ENCODE measurements around the gene THRAP3. TPM values are rescaled to one million over a fixed set of nuclear protein-coding genes. Genes with fewer than 3 reads are reported as not detected.

The THRAP3 gene
- total and polyA plus RNA-seq, 9 of the 15 experiments (the other 6 are each of a cell fraction or from before 2014, with no cell fraction given) = 66.2 to 135 (median 113) TPM

- TF ChIP-seq BRF1 (IDR thresholded peaks at IDR 0.05; ENCODE audit: borderline replicate concordance, extremely low read depth, insufficient read length) (no peak), KLF1 (tag; IDR thresholded peaks at IDR 0.05) (no peak), KDM1A (IDR thresholded peaks at IDR 0.05) (peak; percentile 25 to 61; a peak in 3 of 4 replicates), ZNF696 (CRISPR knock-in tag; conservative IDR thresholded peaks at IDR 0.05) (no peak), MIER1 (IDR thresholded peaks at IDR 0.05; ENCODE audit: low read depth) (no peak), NR1H2 (CRISPR knock-in tag; IDR thresholded peaks at IDR 0.05) (no peak), MCM7 (IDR thresholded peaks at IDR 0.05) (no peak), ZNF436 (CRISPR knock-in tag; IDR thresholded peaks at IDR 0.05) (no peak), NR4A1 (CRISPR knock-in tag; IDR thresholded peaks at IDR 0.05) (no peak), NR4A1 (tag; IDR thresholded peaks at IDR 0.05) (no peak), POU5F1 (IDR thresholded peaks at IDR 0.05; ENCODE audit: borderline replicate concordance, low read depth, low read length, partially characterized antibody) (peak; percentile 4), MTA2 (IDR thresholded peaks at IDR 0.05; ENCODE audit: low read depth) (no peak), TCF7 (IDR thresholded peaks at IDR 0.05; ENCODE audit: borderline replicate concordance) (no peak), TEAD4 (IDR thresholded peaks at IDR 0.05; ENCODE audit: low read length) (peak; percentile 58; the same call in 1 of the 2 replicates), TEAD4 (CRISPR knock-in tag; IDR thresholded peaks at IDR 0.05; ENCODE audit: borderline replicate concordance) (no peak), RBM14 (IDR thresholded peaks at IDR 0.05; ENCODE audit: borderline replicate concordance, insufficient read depth, low read depth, low read length) (no peak), NFRKB (IDR thresholded peaks at IDR 0.05; ENCODE audit: low read depth) (no peak), TAF1 (IDR thresholded peaks at IDR 0.05; ENCODE audit: control insufficient read depth, extremely low read depth, insufficient read depth, low read length, severe bottlenecking) (no peak), ELF2 (CRISPR knock-in tag; IDR thresholded peaks at IDR 0.05) (no peak), GTF2F1 (IDR thresholded peaks at IDR 0.05; ENCODE audit: low read depth, low read length) (no peak), ZNF644 (tag; IDR thresholded peaks at IDR 0.05; ENCODE audit: low read depth) (no peak), RCOR1 (IDR thresholded peaks at IDR 0.05; ENCODE audit: borderline replicate concordance in 1 of 2, low read depth in 2 of 2, low read length in 2 of 2) (no peak; a peak in 1 of 4 replicates), ESRRA (IDR thresholded peaks at IDR 0.05; ENCODE audit: borderline replicate concordance, low read depth) (no peak), MEF2D (tag; conservative IDR thresholded peaks at IDR 0.05; ENCODE audit: low read depth) (no peak), HDAC1 (IDR thresholded peaks at IDR 0.05) (no peak), SMARCE1 (IDR thresholded peaks at IDR 0.05) (peak; percentile 15; the same call in 1 of the 2 replicates), ZNF232 (CRISPR knock-in tag; IDR thresholded peaks at IDR 0.05) (no peak), ZNF133 (CRISPR knock-in tag; IDR thresholded peaks at IDR 0.05) (no peak), HMG20B (CRISPR knock-in tag; IDR thresholded peaks at IDR 0.05) (no peak), MBD2 (IDR thresholded peaks at IDR 0.05; ENCODE audit: borderline replicate concordance, low read depth) (no peak), ZNF3 (CRISPR knock-in tag; IDR thresholded peaks at IDR 0.05) (no peak)
- TF ChIP-seq, protein P1, sequence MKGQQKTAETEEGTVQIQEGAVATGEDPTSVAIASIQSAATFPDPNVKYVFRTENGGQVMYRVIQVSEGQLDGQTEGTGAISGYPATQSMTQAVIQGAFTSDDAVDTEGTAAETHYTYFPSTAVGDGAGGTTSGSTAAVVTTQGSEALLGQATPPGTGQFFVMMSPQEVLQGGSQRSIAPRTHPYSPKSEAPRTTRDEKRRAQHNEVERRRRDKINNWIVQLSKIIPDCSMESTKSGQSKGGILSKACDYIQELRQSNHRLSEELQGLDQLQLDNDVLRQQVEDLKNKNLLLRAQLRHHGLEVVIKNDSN (CRISPR knock-in tag; IDR thresholded peaks at IDR 0.05) = no peak
These were observed 1.1 kb downstream of the THRAP3 start (continued) for GRCh38 chr1:36225283-36225899.

Data from K562 (cell line).